ENCODE results near the gene BDH1. TPM values are rescaled to one million over a fixed set of nuclear protein-coding genes. Genes with fewer than 3 reads are reported as not detected.
A peak's percentile ranks its signal among the peaks of the same experiment; 100 is the strongest.

BDH1 gene
- polyA plus RNA-seq, 1 of the 3 experiments (the other 2 are of a cell fraction): 19.8 TPM

- Histone ChIP-seq H3K9me2 (no peaks in the 10 kb centered on the region), H3K9me3 (no peaks in the 10 kb centered on the region), H3K79me2 (ENCODE audit: insufficient read depth) (no peaks in the 10 kb centered on the region), H4K20me1 (ENCODE audit: insufficient read depth) (no peaks in the 10 kb centered on the region; the same call in 1 of the 2 replicates), H3K4me1 (ENCODE audit: control insufficient read depth in 1 of 2, insufficient read depth in 2 of 2, low read depth in 1 of 2, low read length in 1 of 2) (peaks cover 38 to 49% of the 10 kb centered on the region in 2 experiments), H3K4me3 (ENCODE audit: low read depth in 2 of 2, low read length in 1 of 2) (no peak overlapping the region), H3K27me3 (ENCODE audit: insufficient read depth) (no peaks in the 10 kb centered on the region), H3F3A (replicated peaks; ENCODE audit: insufficient read depth) (peaks cover 24% of the 10 kb centered on the region), H3K4me2 (no peak overlapping the region), H3K9ac (no peak overlapping the region), H3K36me3 (replicated peaks in 1 of 2; ENCODE audit: control insufficient read depth in 1 of 2, insufficient read depth in 2 of 2, low read length in 1 of 2) (no peaks in the 10 kb centered on the region), H2AFZ (ENCODE audit: low read depth) (no peak overlapping the region), H3K27ac (ENCODE audit: low read depth in 2 of 2, low read length in 1 of 2) (peak overlapping the region in 1 of 2 experiments; percentile 87; a peak in 2 of 4 replicates)
- WGBS (ENCODE audit: low lambda C conversion rate): 90% methylated on average over 2 of the region's 5 CpGs
- POLR2A ChIA-PET: interaction anchor here (0.9 kb wide), 1 partner anchor 18 kb away, joined by 3 read pairs; no protein-coding TSS in a partner anchor
- CTCF ChIA-PET: interaction anchor here (0.6 to 2.6 kb wide), 9 partner anchors 11 to 455 kb away, joined by 3 to 10 read pairs (median 5); partner anchors contain the start of gene MELTF
- DNase-seq: peak; percentile 74
- TF ChIP-seq RCOR1 (IDR thresholded peaks at IDR 0.05; ENCODE audit: low read length) (peak; percentile 91), CHD2 (IDR thresholded peaks at IDR 0.05; ENCODE audit: low read length, partially characterized antibody) (peak; percentile 71), FOXM1 (IDR thresholded peaks at IDR 0.05; ENCODE audit: low read depth) (no peak), GATA2 (CRISPR knock-in tag; IDR thresholded peaks at IDR 0.05) (peak; percentile 93), NRF1 (IDR thresholded peaks at IDR 0.05; ENCODE audit: low read depth, low read length) (no peak), RFX5 (IDR thresholded peaks at IDR 0.05; ENCODE audit: low read length) (no peak), USF1 (IDR thresholded peaks at IDR 0.05; ENCODE audit: borderline replicate concordance, low read depth) (no peak), TCF12 (IDR thresholded peaks at IDR 0.05) (0 out of 2 replicates have a peak, but pooled peaks have one; percentile 18), MXI1 (IDR thresholded peaks at IDR 0.05; ENCODE audit: low read depth, low read length) (no peak), PBX3 (IDR thresholded peaks at IDR 0.05) (no peak), CTCF (IDR thresholded peaks at IDR 0.05) (no peak), FOSL2 (IDR thresholded peaks at IDR 0.05; ENCODE audit: borderline replicate concordance, low read depth) (no peak), ZBTB33 (IDR thresholded peaks at IDR 0.05; ENCODE audit: borderline replicate concordance, low read depth) (no peak), REST (IDR thresholded peaks at IDR 0.05; ENCODE audit: low read depth, low read length) (no peak), NFIC (IDR thresholded peaks at IDR 0.05; ENCODE audit: borderline replicate concordance) (no peak), GABPA (IDR thresholded peaks at IDR 0.05; ENCODE audit: low read depth) (no peak), SIN3A (IDR thresholded peaks at IDR 0.05; ENCODE audit: borderline replicate concordance, low read depth, low read length) (no peak), RAD21 (IDR thresholded peaks at IDR 0.05; ENCODE audit: low read length) (peak; percentile 33), JUND (IDR thresholded peaks at IDR 0.05) (no peak), TEAD4 (IDR thresholded peaks at IDR 0.05; ENCODE audit: borderline replicate concordance, insufficient read depth) (no peak), MAX (IDR thresholded peaks at IDR 0.05; ENCODE audit: low read depth) (no peak), POLR2AphosphoS5 (IDR thresholded peaks at IDR 0.05; ENCODE audit: low read depth, low read length) (no peak), FOXJ3 (CRISPR knock-in tag; IDR thresholded peaks at IDR 0.05) (peak; percentile 37; the same call in 1 of the 2 replicates), EP300 (IDR thresholded peaks at IDR 0.05; ENCODE audit: borderline replicate concordance in 1 of 2, low read depth in 1 of 2, low read length in 1 of 2) (peak in 1 of 2 experiments; percentile 95; a peak in 2 of 4 replicates), EZH2phosphoT487 (IDR thresholded peaks at IDR 0.05; ENCODE audit: borderline replicate concordance, low read depth) (no peak), SMC3 (IDR thresholded peaks at IDR 0.05; ENCODE audit: low read depth, low read length) (no peak)
These were observed 70.6 kb downstream of the BDH1 start for GRCh38 chr3:197485143-197485542.

All from SK-N-SH (cell line).